OCI-LY3 (cell line): ENCODE results near the gene CROCC.

Source experiments
- CTCF ChIP-seq: fragments of 200-600, 300-600 bp; sonication (generic); IDR thresholded peaks from 2 replicates; pipeline ENCODE4 v1.5.1; 2014; ENCODE audit warnings: antibody characterized with exemption, low read length, low read depth
- EZH2phosphoT487 ChIP-seq: fragments of 200-600 bp; shearing (Covaris generic); IDR thresholded peaks from 2 replicates; pipeline ENCODE4 v1.6.1; 2018; ENCODE audit warnings: antibody characterized with exemption, mixed run types, low read depth

GRCh38 chr1:17013491-17014320 lies 92.0 kb downstream of the CROCC start:
- TF ChIP-seq CTCF = no peak
- no peak for TF ChIP-seq EZH2phosphoT487
